GM20000 (cell line): Measurements from ENCODE around the gene KCTD17.

ENCODE experiments used
- DNase-seq: peaks from one replicate; pipeline ENCODE4 v3.0.0; 2012; ENCODE audit warnings: low spot score
- CTCF ChIP-seq: IDR thresholded peaks from 2 replicates; pipeline ENCODE4 v1.5.1; 2012; ENCODE audit warnings: mild to moderate bottlenecking, control low read depth; ENCODE audit errors: extremely low read depth, missing control alignments

The KCTD17 gene

GRCh38 chr22:37021041-37021440 lies 30.5 kb upstream of the KCTD17 start:
- DNase-seq: no peak
- no peak for TF ChIP-seq CTCF

- peak; percentile 67 for TF ChIP-seq CTCF
- peak; percentile 88 for DNase-seq
These were observed 29.6 kb upstream of the KCTD17 start for GRCh38 chr22:37021710-37022482.

GRCh38 chr22:37022483-37023337 lies 28.8 kb upstream of the KCTD17 start:
- no peak for DNase-seq
- no peak for TF ChIP-seq CTCF

GRCh38 chr22:37023743-37024338 lies 27.7 kb upstream of the KCTD17 start:
- TF ChIP-seq CTCF: no peak
- no peak for DNase-seq

GRCh38 chr22:37024339-37025157 lies 27.0 kb upstream of the KCTD17 start:
- TF ChIP-seq CTCF: no peak

GRCh38 chr22:37025500-37026070 lies 26.0 kb upstream of the KCTD17 start:
- TF ChIP-seq CTCF: no peak
- DNase-seq: no peak

More at GRCh38 chr22:37024339-37025157, 27.0 kb upstream of the KCTD17 start:
- no peak for DNase-seq
